Measurements from ENCODE around the gene KCNJ6. TPM values are rescaled to one million over a fixed set of nuclear protein-coding genes. Genes with fewer than 3 reads are reported as not detected.

KCNJ6 gene
- total and polyA plus RNA-seq, 2 experiments from 2014 or later = 0.07 to 0.46 TPM

DNA sequence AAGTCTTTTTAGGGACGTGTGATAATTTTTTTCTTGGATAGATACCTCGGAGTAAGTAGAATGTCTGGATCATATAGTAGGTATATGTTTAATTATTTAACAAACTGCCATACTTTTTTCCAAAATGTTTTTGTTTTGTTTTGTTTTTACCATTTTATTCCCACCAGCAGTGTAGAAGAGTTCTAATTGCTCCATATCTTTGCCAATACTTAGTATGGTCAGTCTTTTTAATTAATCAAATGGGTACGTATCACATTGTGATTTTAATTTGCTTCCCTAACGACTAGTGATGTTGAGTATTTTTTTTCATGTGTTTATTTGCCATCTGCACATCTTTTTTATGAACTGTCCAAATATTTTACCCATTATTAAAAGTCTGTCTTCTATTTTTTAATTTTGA lies 23.6 kb upstream of the KCNJ6 start:
- H3K4me2 ChIP-seq = no peak overlapping the region
- H3K27ac ChIP-seq = no peak overlapping the region
- no peak overlapping the region for H3K4me3 ChIP-seq
- TF ChIP-seq EZH2phosphoT487 (IDR thresholded peaks at IDR 0.05; ENCODE audit: low read depth, severe bottlenecking, unreplicated experiment) (no peak), EZH2 (IDR thresholded peaks at IDR 0.05; ENCODE audit: borderline replicate concordance) (no peak)
- TF ChIP-seq, protein P1, sequence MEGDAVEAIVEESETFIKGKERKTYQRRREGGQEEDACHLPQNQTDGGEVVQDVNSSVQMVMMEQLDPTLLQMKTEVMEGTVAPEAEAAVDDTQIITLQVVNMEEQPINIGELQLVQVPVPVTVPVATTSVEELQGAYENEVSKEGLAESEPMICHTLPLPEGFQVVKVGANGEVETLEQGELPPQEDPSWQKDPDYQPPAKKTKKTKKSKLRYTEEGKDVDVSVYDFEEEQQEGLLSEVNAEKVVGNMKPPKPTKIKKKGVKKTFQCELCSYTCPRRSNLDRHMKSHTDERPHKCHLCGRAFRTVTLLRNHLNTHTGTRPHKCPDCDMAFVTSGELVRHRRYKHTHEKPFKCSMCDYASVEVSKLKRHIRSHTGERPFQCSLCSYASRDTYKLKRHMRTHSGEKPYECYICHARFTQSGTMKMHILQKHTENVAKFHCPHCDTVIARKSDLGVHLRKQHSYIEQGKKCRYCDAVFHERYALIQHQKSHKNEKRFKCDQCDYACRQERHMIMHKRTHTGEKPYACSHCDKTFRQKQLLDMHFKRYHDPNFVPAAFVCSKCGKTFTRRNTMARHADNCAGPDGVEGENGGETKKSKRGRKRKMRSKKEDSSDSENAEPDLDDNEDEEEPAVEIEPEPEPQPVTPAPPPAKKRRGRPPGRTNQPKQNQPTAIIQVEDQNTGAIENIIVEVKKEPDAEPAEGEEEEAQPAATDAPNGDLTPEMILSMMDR (IDR thresholded peaks at IDR 0.05; ENCODE audit: poor library complexity) = no peak
- H3K9me2 ChIP-seq (replicated peaks; ENCODE audit: insufficient read depth) = no peaks in the 10 kb centered on the region
- H3K4me1 ChIP-seq (ENCODE audit: insufficient read depth) = no peaks in the 10 kb centered on the region
- H4K20me1 ChIP-seq (ENCODE audit: insufficient read depth, poor library complexity, severe bottlenecking) = no peaks in the 10 kb centered on the region
- WGBS (ENCODE audit: low lambda C conversion rate, missing lambda C conversion rate) = 85% methylated on average over 4 of the region's 4 CpGs
- no peaks in the 10 kb centered on the region for H3K27me3 ChIP-seq
- no peak for DNase-seq (ENCODE audit: low spot score)
- H3K36me3 ChIP-seq (replicated peaks; ENCODE audit: insufficient read depth, low read depth) = no peaks in the 10 kb centered on the region
- H3K9me3 ChIP-seq (ENCODE audit: low read depth) = no peaks in the 10 kb centered on the region
- no peak overlapping the region for H2AFZ ChIP-seq
- no peaks in the 10 kb centered on the region for H3K79me2 ChIP-seq

DNA sequence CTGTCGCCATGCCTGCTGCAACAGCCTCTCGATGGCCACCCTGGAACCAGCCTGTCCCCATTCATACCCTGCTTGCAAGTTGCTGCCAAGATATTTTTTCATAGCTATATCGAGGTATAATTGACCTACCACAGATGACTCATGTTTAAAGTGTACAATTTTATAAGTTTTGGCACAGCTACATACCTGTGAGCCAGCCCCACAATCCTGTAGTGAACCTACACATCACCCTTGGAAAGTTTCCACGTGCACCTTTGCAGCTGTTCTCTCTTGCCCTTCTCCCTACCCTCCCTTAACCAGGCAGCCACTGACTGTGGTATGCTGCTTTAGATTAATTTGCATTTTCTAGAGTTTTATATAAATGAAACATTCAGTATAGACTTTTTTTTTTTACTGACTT lies 23.0 kb upstream of the KCNJ6 start:
- no peaks in the 10 kb centered on the region for H3K27me3 ChIP-seq
- H3K27ac ChIP-seq = no peak overlapping the region
- no peaks in the 10 kb centered on the region for H4K20me1 ChIP-seq (ENCODE audit: insufficient read depth, poor library complexity, severe bottlenecking)
- no peaks in the 10 kb centered on the region for H3K4me1 ChIP-seq (ENCODE audit: insufficient read depth)
- H3K4me2 ChIP-seq = no peak overlapping the region
- 88% methylated on average over 4 of the region's 4 CpGs for WGBS (ENCODE audit: low lambda C conversion rate, missing lambda C conversion rate)
- DNase-seq (ENCODE audit: low spot score) = no peak
- H3K79me2 ChIP-seq = no peaks in the 10 kb centered on the region
- TF ChIP-seq, protein P1 (IDR thresholded peaks at IDR 0.05; ENCODE audit: poor library complexity) = no peak
- TF ChIP-seq EZH2 (IDR thresholded peaks at IDR 0.05; ENCODE audit: borderline replicate concordance) (no peak), EZH2phosphoT487 (IDR thresholded peaks at IDR 0.05; ENCODE audit: low read depth, severe bottlenecking, unreplicated experiment) (no peak)
- no peak overlapping the region for H2AFZ ChIP-seq
- no peaks in the 10 kb centered on the region for H3K36me3 ChIP-seq (replicated peaks; ENCODE audit: insufficient read depth, low read depth)
- no peak overlapping the region for H3K4me3 ChIP-seq
- H3K9me3 ChIP-seq (ENCODE audit: low read depth) = no peaks in the 10 kb centered on the region
- no peaks in the 10 kb centered on the region for H3K9me2 ChIP-seq (replicated peaks; ENCODE audit: insufficient read depth)

DNA sequence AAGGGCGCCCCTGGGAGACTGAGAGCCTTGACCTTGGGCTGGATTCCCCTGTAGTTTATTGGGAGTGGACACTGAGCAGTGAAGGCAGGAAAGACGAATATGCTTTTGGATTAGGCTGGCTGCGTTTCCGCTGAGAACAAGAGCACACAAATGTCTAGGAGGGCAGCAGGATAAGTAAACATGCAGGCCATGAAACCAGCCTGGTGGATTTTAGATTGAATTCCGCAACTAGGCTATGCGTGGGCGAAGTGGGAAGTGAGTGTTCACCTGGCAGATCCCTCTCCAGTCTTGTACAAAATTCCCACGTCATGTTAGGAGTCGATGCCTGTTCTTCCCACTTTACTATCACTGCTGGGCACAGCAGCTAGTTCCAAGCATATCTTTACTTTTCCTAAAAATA lies 21.4 kb upstream of the KCNJ6 start:
- H3K27me3 ChIP-seq = no peaks in the 10 kb centered on the region
- H3K79me2 ChIP-seq = no peaks in the 10 kb centered on the region
- no peaks in the 10 kb centered on the region for H3K9me2 ChIP-seq (replicated peaks; ENCODE audit: insufficient read depth)
- no peak overlapping the region for H3K27ac ChIP-seq
- no peak overlapping the region for H3K4me3 ChIP-seq
- 63% methylated on average over 9 of the region's 9 CpGs for WGBS (ENCODE audit: low lambda C conversion rate, missing lambda C conversion rate)
- no peaks in the 10 kb centered on the region for H4K20me1 ChIP-seq (ENCODE audit: insufficient read depth, poor library complexity, severe bottlenecking)
- no peaks in the 10 kb centered on the region for H3K36me3 ChIP-seq (replicated peaks; ENCODE audit: insufficient read depth, low read depth)
- DNase-seq (ENCODE audit: low spot score) = no peak
- no peak overlapping the region for H2AFZ ChIP-seq
- TF ChIP-seq EZH2phosphoT487 (IDR thresholded peaks at IDR 0.05; ENCODE audit: low read depth, severe bottlenecking, unreplicated experiment) = no peak
- no peak for TF ChIP-seq EZH2 (IDR thresholded peaks at IDR 0.05; ENCODE audit: borderline replicate concordance)
- TF ChIP-seq, protein P1 (IDR thresholded peaks at IDR 0.05; ENCODE audit: poor library complexity) = no peak
- H3K4me1 ChIP-seq (ENCODE audit: insufficient read depth) = no peaks in the 10 kb centered on the region
- no peak overlapping the region for H3K4me2 ChIP-seq
- no peaks in the 10 kb centered on the region for H3K9me3 ChIP-seq (ENCODE audit: low read depth)

Measured in hepatocyte (in vitro differentiated cells).